ENCODE data around the gene PLA2G4F.
"Not testable (repeated sequence)": the region's sequence is repeated elsewhere in the genome, so short reads cannot be mapped to it uniquely, and the experiment has no call there.

GRCh38 chr15:42091753-42092397 lies 64.6 kb downstream of the PLA2G4F start:
- TF ChIP-seq, protein P1, sequence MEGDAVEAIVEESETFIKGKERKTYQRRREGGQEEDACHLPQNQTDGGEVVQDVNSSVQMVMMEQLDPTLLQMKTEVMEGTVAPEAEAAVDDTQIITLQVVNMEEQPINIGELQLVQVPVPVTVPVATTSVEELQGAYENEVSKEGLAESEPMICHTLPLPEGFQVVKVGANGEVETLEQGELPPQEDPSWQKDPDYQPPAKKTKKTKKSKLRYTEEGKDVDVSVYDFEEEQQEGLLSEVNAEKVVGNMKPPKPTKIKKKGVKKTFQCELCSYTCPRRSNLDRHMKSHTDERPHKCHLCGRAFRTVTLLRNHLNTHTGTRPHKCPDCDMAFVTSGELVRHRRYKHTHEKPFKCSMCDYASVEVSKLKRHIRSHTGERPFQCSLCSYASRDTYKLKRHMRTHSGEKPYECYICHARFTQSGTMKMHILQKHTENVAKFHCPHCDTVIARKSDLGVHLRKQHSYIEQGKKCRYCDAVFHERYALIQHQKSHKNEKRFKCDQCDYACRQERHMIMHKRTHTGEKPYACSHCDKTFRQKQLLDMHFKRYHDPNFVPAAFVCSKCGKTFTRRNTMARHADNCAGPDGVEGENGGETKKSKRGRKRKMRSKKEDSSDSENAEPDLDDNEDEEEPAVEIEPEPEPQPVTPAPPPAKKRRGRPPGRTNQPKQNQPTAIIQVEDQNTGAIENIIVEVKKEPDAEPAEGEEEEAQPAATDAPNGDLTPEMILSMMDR (IDR thresholded peaks at IDR 0.05 in 8 of 11, conservative IDR thresholded peaks at IDR 0.05 in 3 of 11) = not testable (repeated sequence)
- TF ChIP-seq POLR2A, POLR2AphosphoS5 (IDR thresholded peaks at IDR 0.05): not testable (repeated sequence)
